Stimulated activated CD8-positive, alpha-beta memory T cell treated with anti-CD3 and anti-CD28 coated beads, Interleukin-4, amount 100 ng/mL, for 4 hours (primary cell): ENCODE data around the gene INSIG2.

Experiments
- DNase-seq, 2 donors: peaks; one replicate each; pipeline ENCODE4 v3.0.0-alpha.2; 2020; ENCODE audit warnings: low read depth in 2 of 2, low spot score in 1 of 2

INSIG2 gene

GRCh38 chr2:118098307-118099030, 10.2 kb downstream of the INSIG2 start:
- DNase-seq = no peak

DNA sequence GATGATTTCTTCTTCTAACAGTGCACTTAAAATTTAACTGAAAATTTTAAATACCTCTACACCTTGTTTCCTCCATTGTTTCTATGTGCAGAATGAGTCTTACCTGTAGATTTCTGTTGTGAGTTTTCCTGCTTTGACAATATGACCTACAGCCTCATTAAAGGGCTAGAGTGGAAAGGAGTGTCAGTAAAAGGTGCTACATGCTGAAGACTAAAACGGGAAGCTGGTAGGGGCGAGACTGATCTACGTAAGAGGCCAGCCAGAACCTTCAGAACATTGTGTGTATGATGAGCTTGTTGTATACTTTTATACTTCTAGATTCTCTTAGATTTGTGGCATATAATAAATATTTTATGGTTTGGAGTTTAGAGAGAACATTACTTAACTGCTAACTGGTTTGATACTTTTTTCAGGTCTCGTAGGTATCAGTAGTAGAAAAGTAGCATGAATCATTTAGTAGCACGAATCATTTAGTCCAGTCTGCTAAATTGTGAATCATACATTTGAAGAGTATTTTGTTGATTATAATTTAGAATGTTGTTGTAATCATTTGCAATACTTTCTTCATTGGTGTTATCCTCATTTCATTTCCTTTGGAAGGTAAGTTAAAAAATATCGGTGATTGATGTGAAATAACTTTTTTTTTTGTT, 14.3 kb downstream of the INSIG2 start:
- no peak for DNase-seq

DNA sequence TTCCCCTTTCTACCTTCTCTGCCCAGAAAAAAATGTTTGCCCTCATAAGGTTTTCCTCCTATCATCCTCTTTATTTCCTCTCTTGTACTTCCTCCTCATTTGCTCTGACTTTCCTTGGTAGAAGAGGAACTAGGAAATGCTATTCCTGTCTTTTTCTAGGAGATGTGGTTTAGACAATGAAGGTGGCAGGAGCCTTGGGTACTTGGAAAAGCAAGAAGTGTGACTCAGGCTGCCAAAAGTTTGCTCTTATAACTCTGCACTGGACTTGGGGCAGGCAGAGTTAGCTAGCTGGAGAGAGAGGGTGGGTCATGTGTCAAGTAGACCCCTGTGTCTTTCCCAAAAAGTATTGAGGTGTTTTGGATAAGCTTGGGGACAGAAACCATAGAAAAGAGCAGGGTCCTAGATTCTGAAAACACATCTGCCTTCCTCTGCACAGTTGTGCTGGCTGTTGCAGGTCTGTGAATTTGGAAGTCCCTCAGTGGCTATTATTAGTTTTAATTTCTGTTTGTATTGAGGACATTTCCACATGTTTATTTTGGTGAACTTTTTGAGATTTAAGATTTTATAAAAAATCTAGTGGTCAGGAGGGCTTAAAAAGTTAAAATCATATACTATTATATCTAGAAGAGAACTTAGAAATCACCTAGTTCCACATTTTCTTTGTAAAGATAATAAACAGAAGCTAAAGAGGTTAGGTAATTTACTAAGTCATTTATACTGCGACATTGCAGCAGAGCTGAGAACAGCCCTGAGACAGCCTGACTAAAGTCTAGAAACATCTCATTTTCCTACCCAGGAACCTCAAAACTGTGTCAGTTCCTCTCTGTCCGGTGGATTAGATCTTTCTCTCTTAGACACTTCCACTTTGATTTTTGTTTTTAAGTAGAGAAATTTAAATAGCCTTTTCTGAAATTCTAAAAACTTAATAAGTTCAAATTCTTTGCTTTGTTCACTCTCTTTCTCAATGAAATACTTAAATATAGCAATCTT, 16.0 kb downstream of the INSIG2 start:
- no peak for DNase-seq

- DNase-seq = no peak
These were observed 17.2 kb downstream of the INSIG2 start for GRCh38 chr2:118105497-118105896.

DNA sequence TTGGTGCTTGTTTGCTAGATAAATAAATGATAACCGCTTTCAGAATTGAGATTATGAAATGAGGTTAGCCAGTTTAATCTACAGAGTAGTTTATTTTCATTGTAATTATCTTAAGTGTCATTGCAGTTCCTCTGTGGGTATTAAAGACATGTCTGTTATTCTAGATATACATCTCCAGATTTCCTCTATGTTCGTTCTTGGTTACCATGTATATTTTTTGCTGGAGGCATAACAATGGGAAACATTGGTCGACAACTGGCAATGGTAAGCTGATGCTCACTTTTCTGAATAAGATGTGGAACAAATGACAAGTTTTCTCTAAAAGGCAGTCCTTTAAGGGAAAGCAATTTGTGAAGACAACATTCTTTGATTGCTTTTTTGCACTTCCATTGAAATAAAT, 18.7 kb downstream of the INSIG2 start:
- no peak for DNase-seq

- no peak for DNase-seq
These were observed 22.0 kb downstream of the INSIG2 start for GRCh38 chr2:118110310-118110709.

- DNase-seq = no peak
These were observed 22.7 kb downstream of the INSIG2 start for GRCh38 chr2:118110991-118111390.

- DNase-seq = no peak
These were observed 24.6 kb downstream of the INSIG2 start for GRCh38 chr2:118112771-118113334.

GRCh38 chr2:118114863-118115262, 26.6 kb downstream of the INSIG2 start:
- DNase-seq = no peak

- DNase-seq = no peak
These were observed 27.5 kb downstream of the INSIG2 start for GRCh38 chr2:118115761-118116160.

- DNase-seq = no peak
These were observed 30.2 kb downstream of the INSIG2 start for GRCh38 chr2:118118479-118118878.

DNA sequence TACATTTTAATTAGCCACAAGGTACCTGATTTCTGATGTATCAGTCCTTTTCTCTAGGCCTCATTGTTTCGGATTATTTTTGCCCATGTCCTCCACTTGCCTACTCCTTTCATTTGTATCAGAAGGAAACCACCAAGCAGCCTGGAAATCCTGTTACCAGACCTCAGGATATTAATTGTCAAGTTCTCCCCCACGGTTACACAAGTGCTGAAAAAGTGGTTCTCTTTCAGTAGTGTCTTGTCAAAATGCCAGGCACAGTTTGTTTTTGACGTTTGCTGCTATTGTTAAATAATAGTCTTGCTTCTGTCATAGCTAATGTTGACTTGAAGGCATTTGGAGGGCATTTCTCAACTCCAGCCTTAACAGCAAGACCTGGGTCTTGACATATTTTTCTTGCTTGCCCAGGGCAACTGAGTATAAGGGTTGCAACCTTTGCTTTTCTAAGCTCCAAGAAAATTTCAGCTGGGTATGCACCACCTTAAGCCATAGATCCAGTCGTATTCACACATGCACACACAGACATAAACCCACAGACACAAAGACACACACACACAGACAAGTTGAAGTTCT, 31.0 kb downstream of the INSIG2 start:
- DNase-seq = no peak

- no peak for DNase-seq
These were observed 31.6 kb downstream of the INSIG2 start for GRCh38 chr2:118119761-118120400.

GRCh38 chr2:118120401-118120780, 32.1 kb downstream of the INSIG2 start:
- DNase-seq = no peak

- no peak for DNase-seq
These were observed 32.8 kb downstream of the INSIG2 start for GRCh38 chr2:118121101-118121500.

DNA sequence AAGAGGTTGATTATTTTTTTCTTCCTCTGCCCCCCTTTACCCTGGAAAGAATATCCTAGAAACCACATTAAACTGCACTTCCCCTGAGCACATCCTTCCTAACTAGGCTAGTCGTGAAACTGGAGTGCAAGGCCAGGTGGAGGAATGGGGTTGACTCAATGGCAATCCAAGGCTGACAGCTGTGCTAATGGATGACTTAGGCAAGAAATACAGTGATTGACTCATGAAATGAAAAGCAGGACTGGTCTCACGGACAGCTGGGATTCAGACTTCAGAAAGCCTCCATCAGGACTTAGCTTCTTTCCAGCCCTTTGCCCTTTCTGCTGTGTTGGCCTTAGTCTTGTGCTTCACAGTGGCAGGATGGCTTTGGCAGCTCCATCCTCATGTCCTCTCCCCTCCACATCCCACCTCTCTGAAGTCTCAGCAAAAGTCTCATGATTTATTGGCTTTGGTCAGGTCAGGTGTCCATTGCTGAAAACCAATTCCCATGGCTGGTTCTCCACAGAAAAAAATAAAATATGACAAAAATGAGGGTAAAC, 33.8 kb downstream of the INSIG2 start:
- no peak for DNase-seq

- no peak for DNase-seq
These were observed 34.5 kb downstream of the INSIG2 start for GRCh38 chr2:118122594-118123281.

GRCh38 chr2:118123561-118124232, 35.4 kb downstream of the INSIG2 start:
- DNase-seq = no peak

GRCh38 chr2:118124288-118124891, 36.1 kb downstream of the INSIG2 start:
- no peak for DNase-seq
